Astrocyte (in vitro differentiated cells and primary cell): Measurements from ENCODE around the gene RGS16. TPM values are rescaled to one million over a fixed set of nuclear protein-coding genes. Genes with fewer than 3 reads are reported as not detected.

Experiments
- DNase-seq: peaks from one replicate; pipeline ENCODE4 v3.0.0-alpha.2; 2010; ENCODE audit warnings: low read depth
- FAIRE-seq: peaks from 2 replicates; lab custom pipeline; 2011; peaks lifted over from hg19 to GRCh38; lab: Jason Lieb, UNC
- H2AFZ ChIP-seq: 2 replicates; pipeline ENCODE4 v1.6.0; 2012; ENCODE audit warnings: low read depth, low read length, inconsistent platforms
- H3K27ac ChIP-seq: 2 replicates; pipeline ENCODE4 v1.5.1; 2011; ENCODE audit warnings: low read depth, low read length, inconsistent platforms
- H3K27me3 ChIP-seq: 2 replicates; pipeline ENCODE4 v1.6.0; 2011; ENCODE audit warnings: low read length, inconsistent platforms; ENCODE audit not compliant: insufficient read depth
- H3K36me3 ChIP-seq: 2 replicates; pipeline ENCODE4 v1.5.1; 2011; ENCODE audit warnings: low read length, inconsistent platforms; ENCODE audit not compliant: insufficient read depth
- H3K4me1 ChIP-seq: 2 replicates; pipeline ENCODE4 v1.5.1; 2011; ENCODE audit warnings: low read length, inconsistent platforms; ENCODE audit not compliant: insufficient read depth
- H3K4me2 ChIP-seq: 2 replicates; pipeline ENCODE4 v1.6.0; 2012; ENCODE audit warnings: low read length, inconsistent platforms
- H3K4me3 ChIP-seq: 2 replicates; pipeline ENCODE4 v1.5.1; 2011; ENCODE audit warnings: low read depth, mild to moderate bottlenecking, low read length, inconsistent platforms; ENCODE audit not compliant: insufficient read depth
- H3K79me2 ChIP-seq: 2 replicates; pipeline ENCODE4 v1.6.0; 2012; ENCODE audit warnings: mild to moderate bottlenecking, low read length, inconsistent platforms; ENCODE audit not compliant: insufficient read depth
- H3K9ac ChIP-seq: 2 replicates; pipeline ENCODE4 v1.6.0; 2012; ENCODE audit warnings: mild to moderate bottlenecking, low read length, inconsistent platforms
- H3K9me3 ChIP-seq: 2 replicates; pipeline ENCODE4 v1.5.1; 2012; ENCODE audit warnings: low read depth, mild to moderate bottlenecking, low read length, inconsistent platforms; ENCODE audit not compliant: insufficient read depth
- H4K20me1 ChIP-seq: 2 replicates; pipeline ENCODE4 v1.6.0; 2012; ENCODE audit warnings: low read length, inconsistent platforms; ENCODE audit not compliant: insufficient read depth
- H3K27ac Mint-ChIP-seq: one replicate; pipeline ENCODE4 v1.8.0; 2021; ENCODE audit warnings: mild to moderate bottlenecking, mixed read lengths; ENCODE audit not compliant: unreplicated experiment
- H3K27me3 Mint-ChIP-seq: one replicate; pipeline ENCODE4 v1.8.0; 2021; ENCODE audit warnings: low read depth, mixed read lengths; ENCODE audit not compliant: unreplicated experiment
- H3K36me3 Mint-ChIP-seq: one replicate; pipeline ENCODE4 v1.8.0; 2021; ENCODE audit warnings: low read depth, mixed read lengths; ENCODE audit not compliant: unreplicated experiment
- H3K4me1 Mint-ChIP-seq: one replicate; pipeline ENCODE4 v1.8.0; 2021; ENCODE audit warnings: low read depth, mixed read lengths; ENCODE audit not compliant: unreplicated experiment
- H3K4me3 Mint-ChIP-seq: one replicate; pipeline ENCODE4 v1.8.0; 2021; ENCODE audit warnings: mild to moderate bottlenecking, moderate library complexity, mixed read lengths; ENCODE audit not compliant: unreplicated experiment
- H3K9me3 Mint-ChIP-seq: one replicate; pipeline ENCODE4 v1.8.0; 2021; ENCODE audit warnings: mild to moderate bottlenecking, mixed read lengths; ENCODE audit not compliant: unreplicated experiment
- CTCF ChIP-seq: IDR thresholded peaks from 2 replicates; pipeline ENCODE4 v1.5.1; 2011; ENCODE audit warnings: low read depth, mild to moderate bottlenecking, inconsistent platforms, low read length, moderate library complexity; ENCODE audit not compliant: insufficient read depth
- EZH2 ChIP-seq: IDR thresholded peaks from 2 replicates; pipeline ENCODE4 v1.6.1; 2012; ENCODE audit warnings: mild to moderate bottlenecking, low read length, inconsistent platforms; ENCODE audit not compliant: insufficient read depth
- total RNA-seq: library from RNA; stranded (reverse); gene quantifications from 2 replicates; pipeline ENCODE4 v1.2.1, GENCODE V29; 2021

The RGS16 gene
- total RNA-seq, 1 donor from 2014 or later, result 4.3 TPM

GRCh38 chr1:182560392-182560984 lies 43.7 kb downstream of the RGS16 start:
- no peak overlapping the region for H3K4me2 ChIP-seq
- H3K4me3 ChIP-seq, result no peak overlapping the region
- no peaks in the 10 kb centered on the region for H3K79me2 ChIP-seq
- no peak overlapping the region for H3K27ac ChIP-seq
- H3K9ac ChIP-seq, result no peak overlapping the region
- DNase-seq, result no peak
- Mint-ChIP-seq H3K36me3 (no peaks in the 10 kb centered on the region), H3K27me3 (peaks cover 9% of the 10 kb centered on the region), H3K4me1 (peaks cover 8% of the 10 kb centered on the region), H3K4me3 (no peak overlapping the region), H3K9me3 (peaks cover 3% of the 10 kb centered on the region), H3K27ac (no peak overlapping the region)
- no peaks in the 10 kb centered on the region for H3K4me1 ChIP-seq
- no peaks in the 10 kb centered on the region for H3K27me3 ChIP-seq
- no peaks in the 10 kb centered on the region for H3K9me3 ChIP-seq
- TF ChIP-seq CTCF, result no peak
- no peak for TF ChIP-seq EZH2
- no peak overlapping the region for H2AFZ ChIP-seq
- no peak for FAIRE-seq
- no peaks in the 10 kb centered on the region for H4K20me1 ChIP-seq
- H3K36me3 ChIP-seq, result no peaks in the 10 kb centered on the region

- Histone ChIP-seq H3K9me3 (no peaks in the 10 kb centered on the region), H3K4me3 (no peak overlapping the region), H3K9ac (no peak overlapping the region), H3K4me2 (no peak overlapping the region), H3K4me1 (no peaks in the 10 kb centered on the region), H3K79me2 (no peaks in the 10 kb centered on the region), H3K27ac (no peak overlapping the region), H3K36me3 (no peaks in the 10 kb centered on the region), H2AFZ (no peak overlapping the region), H4K20me1 (no peaks in the 10 kb centered on the region), H3K27me3 (no peaks in the 10 kb centered on the region)
- peaks cover 9% of the 10 kb centered on the region for H3K9me3 Mint-ChIP-seq
- H3K27me3 Mint-ChIP-seq, result peaks cover 9% of the 10 kb centered on the region
- no peaks in the 10 kb centered on the region for H3K36me3 Mint-ChIP-seq
- no peak for FAIRE-seq
- peaks cover 6% of the 10 kb centered on the region for H3K4me1 Mint-ChIP-seq
- H3K4me3 Mint-ChIP-seq, result no peak overlapping the region
- no peak for DNase-seq
- TF ChIP-seq EZH2 (no peak), CTCF (no peak)
- H3K27ac Mint-ChIP-seq, result no peak overlapping the region
These were observed 47.9 kb downstream of the RGS16 start for GRCh38 chr1:182556279-182556678.

- Mint-ChIP-seq H3K4me1 (peaks cover 6% of the 10 kb centered on the region), H3K9me3 (peaks cover 8% of the 10 kb centered on the region), H3K36me3 (no peaks in the 10 kb centered on the region), H3K27ac (no peak overlapping the region), H3K27me3 (peaks cover 7% of the 10 kb centered on the region), H3K4me3 (no peak overlapping the region)
- H3K4me2 ChIP-seq, result no peak overlapping the region
- H3K9me3 ChIP-seq, result no peaks in the 10 kb centered on the region
- no peaks in the 10 kb centered on the region for H3K27me3 ChIP-seq
- no peak overlapping the region for H3K9ac ChIP-seq
- TF ChIP-seq CTCF (no peak), EZH2 (no peak)
- H3K4me1 ChIP-seq, result no peaks in the 10 kb centered on the region
- DNase-seq (no peak), FAIRE-seq (no peak)
- no peaks in the 10 kb centered on the region for H4K20me1 ChIP-seq
- H3K27ac ChIP-seq, result no peak overlapping the region
- H3K36me3 ChIP-seq, result no peaks in the 10 kb centered on the region
- no peaks in the 10 kb centered on the region for H3K79me2 ChIP-seq
- no peak overlapping the region for H3K4me3 ChIP-seq
- no peak overlapping the region for H2AFZ ChIP-seq
These were observed 48.7 kb downstream of the RGS16 start for GRCh38 chr1:182555493-182555892.
